Measurements from ENCODE around the gene WDR64.
A peak's percentile ranks its signal among the peaks of the same experiment; 100 is the strongest.

WDR64 gene

DNA sequence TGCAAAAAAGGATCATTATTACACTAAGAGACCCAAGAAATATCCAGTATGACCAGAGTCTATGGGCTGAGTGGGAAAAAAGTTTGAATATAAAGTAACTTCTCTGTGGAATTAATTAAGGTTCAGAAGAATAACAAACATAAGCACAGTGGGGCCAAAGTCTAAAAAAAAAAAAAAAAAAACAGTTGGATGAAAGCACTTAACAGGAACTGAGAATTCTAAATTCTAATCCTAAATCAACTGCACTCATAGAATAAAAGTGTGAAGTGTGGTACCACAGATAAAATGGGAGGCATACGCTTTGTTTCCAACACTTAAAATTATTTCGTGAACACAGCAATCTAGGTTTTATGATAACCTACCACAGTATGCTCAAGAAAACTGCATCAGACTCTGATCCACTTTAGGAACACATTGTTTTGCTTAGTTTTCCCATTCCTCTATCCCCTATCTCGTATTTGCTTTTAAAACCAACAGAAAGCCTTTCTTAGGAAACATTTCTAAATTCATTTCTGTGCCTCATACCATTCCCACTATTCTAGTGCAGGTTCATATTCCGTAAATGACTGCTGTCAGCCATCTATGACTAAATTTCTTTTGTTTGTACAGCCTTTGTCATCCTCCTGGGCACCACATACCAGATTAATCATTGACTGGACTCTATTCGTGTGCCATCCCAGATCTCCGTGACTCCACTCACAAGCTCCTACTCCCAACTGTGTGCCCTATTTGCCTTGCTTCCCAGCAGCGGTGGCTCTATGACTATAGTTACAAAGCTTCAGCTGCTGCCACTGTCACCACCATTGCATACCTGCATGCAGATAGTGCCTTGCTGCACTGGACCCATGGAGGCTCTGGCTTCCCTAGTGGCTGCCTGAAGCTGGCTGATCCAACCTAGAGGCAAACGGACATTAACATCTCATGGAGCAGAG is 36.8 kb upstream of the WDR64 start:
- DNase-seq (ENCODE audit: low read depth): no peak
- TF ChIP-seq, protein P1, sequence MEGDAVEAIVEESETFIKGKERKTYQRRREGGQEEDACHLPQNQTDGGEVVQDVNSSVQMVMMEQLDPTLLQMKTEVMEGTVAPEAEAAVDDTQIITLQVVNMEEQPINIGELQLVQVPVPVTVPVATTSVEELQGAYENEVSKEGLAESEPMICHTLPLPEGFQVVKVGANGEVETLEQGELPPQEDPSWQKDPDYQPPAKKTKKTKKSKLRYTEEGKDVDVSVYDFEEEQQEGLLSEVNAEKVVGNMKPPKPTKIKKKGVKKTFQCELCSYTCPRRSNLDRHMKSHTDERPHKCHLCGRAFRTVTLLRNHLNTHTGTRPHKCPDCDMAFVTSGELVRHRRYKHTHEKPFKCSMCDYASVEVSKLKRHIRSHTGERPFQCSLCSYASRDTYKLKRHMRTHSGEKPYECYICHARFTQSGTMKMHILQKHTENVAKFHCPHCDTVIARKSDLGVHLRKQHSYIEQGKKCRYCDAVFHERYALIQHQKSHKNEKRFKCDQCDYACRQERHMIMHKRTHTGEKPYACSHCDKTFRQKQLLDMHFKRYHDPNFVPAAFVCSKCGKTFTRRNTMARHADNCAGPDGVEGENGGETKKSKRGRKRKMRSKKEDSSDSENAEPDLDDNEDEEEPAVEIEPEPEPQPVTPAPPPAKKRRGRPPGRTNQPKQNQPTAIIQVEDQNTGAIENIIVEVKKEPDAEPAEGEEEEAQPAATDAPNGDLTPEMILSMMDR (IDR thresholded peaks at IDR 0.05; ENCODE audit: control insufficient read depth, insufficient read depth, low read depth, low read length, missing control alignments): no peak
- no peak overlapping the region for H3K4me3 ChIP-seq (ENCODE audit: control insufficient read depth, low read depth, low read length)

DNA sequence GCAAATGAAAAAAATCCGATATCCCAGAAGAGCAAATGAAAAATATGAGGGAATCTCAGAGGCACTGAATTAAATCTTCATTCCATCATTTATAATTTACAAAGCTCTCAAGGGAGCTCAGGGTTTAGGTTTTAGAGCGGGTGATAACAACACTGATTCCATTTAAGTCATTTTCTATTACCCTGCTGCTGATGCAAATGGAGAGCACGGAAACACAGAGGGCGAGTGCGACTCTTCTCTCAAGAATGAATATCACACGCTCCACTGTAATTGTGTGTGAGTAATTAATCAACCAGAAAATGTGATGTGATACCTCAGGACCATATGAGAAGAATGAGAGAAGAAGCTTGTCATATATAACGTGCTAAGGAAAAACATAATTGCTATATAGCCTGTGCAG is 34.7 kb upstream of the WDR64 start:
- TF ChIP-seq, protein P1 (IDR thresholded peaks at IDR 0.05; ENCODE audit: control insufficient read depth, insufficient read depth, low read depth, low read length, missing control alignments): no peak
- H3K4me3 ChIP-seq (ENCODE audit: control insufficient read depth, low read depth, low read length): no peak overlapping the region
- DNase-seq (ENCODE audit: low read depth): no peak

DNA sequence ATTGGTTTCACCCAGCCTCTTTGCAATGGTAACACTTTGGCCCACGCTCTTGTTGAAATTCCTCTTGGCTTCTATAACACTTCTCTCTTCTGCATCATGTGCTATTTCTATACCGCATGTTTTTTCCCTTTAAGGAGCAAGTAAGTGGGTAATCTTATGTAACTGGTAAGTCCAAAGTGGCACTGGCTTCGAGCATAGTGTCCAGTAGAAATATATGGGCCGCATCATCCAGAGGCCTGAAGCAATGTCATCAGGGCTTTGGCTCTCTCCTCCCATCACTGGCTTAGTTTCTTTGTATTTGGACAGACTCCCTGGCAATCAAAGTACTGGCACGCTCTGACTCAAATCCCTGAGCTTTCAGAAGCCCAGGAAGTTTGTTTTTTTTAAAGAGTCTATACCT is 29.4 kb upstream of the WDR64 start:
- no peak for DNase-seq (ENCODE audit: low read depth)
- TF ChIP-seq, protein P1 (IDR thresholded peaks at IDR 0.05; ENCODE audit: control insufficient read depth, insufficient read depth, low read depth, low read length, missing control alignments): no peak
- no peak overlapping the region for H3K4me3 ChIP-seq (ENCODE audit: control insufficient read depth, low read depth, low read length)

DNA sequence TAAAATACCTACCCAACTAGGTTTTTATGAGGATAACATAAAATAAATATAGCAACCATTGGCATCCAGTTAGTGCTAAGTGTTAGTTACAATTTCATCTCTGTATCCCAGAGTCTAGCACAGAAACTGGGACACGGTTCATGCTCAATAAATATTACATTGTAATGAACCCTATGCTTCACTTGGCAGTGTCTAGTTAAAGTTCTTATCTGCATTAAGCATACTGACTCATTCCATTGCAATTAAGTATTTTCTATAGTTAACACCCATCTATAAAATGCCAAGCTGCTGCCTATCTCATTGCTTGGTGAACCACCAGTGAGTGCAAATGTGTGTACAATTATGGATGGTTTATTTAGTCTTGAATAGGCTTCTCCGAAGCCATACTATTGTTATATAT is 27.1 kb upstream of the WDR64 start:
- TF ChIP-seq, protein P1 (IDR thresholded peaks at IDR 0.05; ENCODE audit: control insufficient read depth, insufficient read depth, low read depth, low read length, missing control alignments): no peak
- no peak overlapping the region for H3K4me3 ChIP-seq (ENCODE audit: control insufficient read depth, low read depth, low read length)
- DNase-seq (ENCODE audit: low read depth): no peak

DNA sequence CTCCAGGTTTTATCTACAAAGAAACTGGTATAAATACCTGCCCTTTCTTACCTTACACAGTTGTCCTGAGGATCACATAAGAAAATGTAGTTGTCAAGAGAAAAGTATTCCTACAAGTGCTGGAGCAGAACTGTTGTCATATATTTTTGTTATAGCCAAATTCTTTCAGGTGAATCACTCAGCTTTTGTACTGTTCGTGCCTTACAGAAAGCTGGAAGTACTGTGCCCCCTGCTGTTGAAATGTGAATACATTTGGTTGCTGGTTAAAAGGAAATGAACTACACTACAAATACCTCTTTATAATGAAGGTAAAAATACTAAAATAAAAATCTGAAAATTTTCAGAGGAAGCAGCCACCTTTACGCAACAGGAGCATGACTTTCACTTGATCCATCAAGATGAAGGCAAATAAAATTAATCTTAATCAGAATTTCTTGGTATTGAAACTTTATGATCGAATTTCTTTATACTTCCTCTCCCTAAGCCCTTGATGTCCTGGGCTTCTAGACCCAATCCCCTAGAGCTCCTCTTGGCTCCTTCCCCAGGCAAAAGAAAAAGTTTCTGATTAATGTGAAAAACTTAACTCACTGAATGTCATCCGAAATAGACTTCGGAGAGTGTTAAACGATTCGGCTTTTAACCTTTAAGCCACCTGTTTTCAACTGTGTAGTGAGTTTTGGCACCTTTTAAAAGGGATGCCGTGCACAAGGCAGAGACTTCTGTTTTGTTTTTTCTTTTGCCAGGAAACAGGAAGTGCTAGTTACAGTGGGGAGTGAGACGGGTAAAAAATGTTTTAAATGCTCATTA is 24.4 kb upstream of the WDR64 start:
- DNase-seq (ENCODE audit: low read depth): peak; percentile 55
- no peak overlapping the region for H3K4me3 ChIP-seq (ENCODE audit: control insufficient read depth, low read depth, low read length)
- TF ChIP-seq, protein P1 (IDR thresholded peaks at IDR 0.05; ENCODE audit: control insufficient read depth, insufficient read depth, low read depth, low read length, missing control alignments): peak; percentile 64

DNA sequence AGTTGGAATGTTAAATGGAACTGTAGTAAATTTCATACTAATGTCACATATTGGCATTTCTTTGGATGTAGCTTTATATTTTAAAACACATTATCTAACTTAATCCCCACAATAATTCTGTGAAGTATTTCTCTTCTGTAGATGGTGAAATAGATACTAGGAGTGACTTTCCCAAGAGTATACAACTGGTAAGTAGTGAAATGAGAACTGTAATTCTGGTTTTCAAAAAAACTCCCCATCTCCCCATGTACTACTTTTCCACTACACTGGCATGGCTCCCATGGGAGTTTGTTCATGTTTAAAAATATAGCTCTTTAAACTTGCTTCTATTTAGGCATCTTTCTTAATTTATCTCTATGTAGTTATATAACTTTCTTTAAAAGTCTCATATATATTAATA is 22.1 kb upstream of the WDR64 start:
- no peak overlapping the region for H3K4me3 ChIP-seq (ENCODE audit: control insufficient read depth, low read depth, low read length)
- TF ChIP-seq, protein P1 (IDR thresholded peaks at IDR 0.05; ENCODE audit: control insufficient read depth, insufficient read depth, low read depth, low read length, missing control alignments): no peak
- no peak for DNase-seq (ENCODE audit: low read depth)

Measured in AG09309 (cell line).